Epidermal melanocyte (primary cell): ENCODE measurements around the gene ROBO1.

Source experiments
- DNase-seq: peaks from one replicate; pipeline ENCODE4 v3.0.0; 2011; ENCODE audit warnings: low spot score; ENCODE audit not compliant: insufficient read length

The ROBO1 gene

DNA sequence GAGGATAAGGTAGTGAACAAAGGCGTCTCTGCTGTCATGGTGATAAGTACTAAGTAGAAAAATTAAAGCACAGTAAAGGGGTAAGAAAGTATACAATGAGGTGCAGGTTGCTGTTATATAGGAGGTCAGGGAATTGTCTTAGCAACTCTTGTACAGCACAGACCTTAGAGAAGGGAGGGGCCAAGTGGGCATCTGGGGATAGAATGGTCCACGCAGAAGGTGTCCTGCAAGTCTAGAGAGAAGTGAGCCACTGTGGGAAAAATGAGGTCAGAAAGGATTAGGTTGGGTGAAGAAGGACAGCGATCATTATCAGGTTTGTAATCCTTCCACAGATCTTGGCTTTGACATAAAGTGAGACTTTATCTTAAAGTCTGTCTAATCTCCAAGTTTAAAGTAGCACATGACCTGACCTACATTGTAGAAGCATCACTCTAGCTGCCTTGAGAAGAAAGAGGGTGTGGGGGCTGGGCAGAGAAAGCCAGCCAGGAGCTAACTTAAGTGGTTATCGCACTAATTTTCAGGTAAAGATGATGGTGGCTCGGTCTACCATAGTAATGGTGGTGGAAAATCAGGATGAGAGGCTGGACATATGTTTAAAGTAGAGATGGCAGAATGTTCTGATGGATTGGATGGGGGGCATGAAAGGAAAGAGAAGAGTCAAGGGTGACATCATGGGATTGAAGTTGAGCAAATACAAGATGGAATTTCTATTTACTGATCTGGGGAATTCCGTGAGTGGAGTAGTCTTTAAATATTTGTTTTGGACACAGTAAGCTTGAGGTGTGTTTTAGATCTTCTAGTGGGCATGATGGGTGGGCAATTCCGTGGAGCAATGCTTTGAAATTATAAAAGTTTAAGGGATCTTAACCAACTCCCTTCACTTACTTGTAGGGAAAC, 919.2 kb downstream of the ROBO1 start:
- no peak for DNase-seq

DNA sequence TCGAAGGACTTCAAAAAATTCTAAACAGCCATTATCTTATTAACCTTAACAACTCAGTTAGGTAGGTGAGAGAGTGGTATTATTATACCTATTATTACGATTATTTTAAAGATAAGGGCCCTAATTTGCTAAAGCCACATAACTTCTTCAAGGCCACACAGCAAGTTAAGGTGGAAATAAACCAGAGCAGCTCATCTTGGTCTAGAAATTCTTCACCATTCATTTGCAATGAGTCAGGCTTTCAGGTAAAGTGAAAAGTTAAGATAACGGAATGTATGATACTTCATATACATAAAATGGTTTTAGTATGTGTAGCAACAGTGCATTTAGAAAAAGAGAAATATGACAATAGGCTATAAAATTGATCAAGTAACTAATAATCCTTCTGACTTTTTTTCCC, 920.2 kb downstream of the ROBO1 start:
- no peak for DNase-seq

- no peak for DNase-seq
These were observed 920.6 kb downstream of the ROBO1 start for GRCh38 chr3:78847203-78847602.

GRCh38 chr3:78846718-78847117, 921.1 kb downstream of the ROBO1 start:
- no peak for DNase-seq

DNA sequence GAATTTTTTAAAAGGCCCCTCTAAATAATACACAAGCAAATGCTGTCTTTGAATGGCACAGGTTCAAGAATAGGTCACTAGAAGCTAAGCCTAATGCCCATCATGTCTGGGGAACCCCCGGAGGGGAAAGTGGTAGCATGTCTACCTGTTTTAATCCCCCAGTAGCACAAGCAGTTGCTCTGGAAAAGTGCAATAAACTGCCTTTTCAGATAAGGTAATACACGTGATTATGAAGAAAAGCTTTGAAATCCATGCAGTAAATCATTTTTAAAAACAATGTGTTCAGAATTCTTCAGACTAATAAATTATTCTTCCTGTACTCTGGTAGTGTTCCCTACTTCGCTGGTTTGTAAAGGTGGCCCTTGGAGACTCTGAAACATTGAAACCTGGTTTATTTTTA, 922.2 kb downstream of the ROBO1 start:
- no peak for DNase-seq

GRCh38 chr3:78844307-78844706, 923.5 kb downstream of the ROBO1 start:
- no peak for DNase-seq

GRCh38 chr3:78839693-78840092, 928.1 kb downstream of the ROBO1 start:
- DNase-seq, result no peak

DNA sequence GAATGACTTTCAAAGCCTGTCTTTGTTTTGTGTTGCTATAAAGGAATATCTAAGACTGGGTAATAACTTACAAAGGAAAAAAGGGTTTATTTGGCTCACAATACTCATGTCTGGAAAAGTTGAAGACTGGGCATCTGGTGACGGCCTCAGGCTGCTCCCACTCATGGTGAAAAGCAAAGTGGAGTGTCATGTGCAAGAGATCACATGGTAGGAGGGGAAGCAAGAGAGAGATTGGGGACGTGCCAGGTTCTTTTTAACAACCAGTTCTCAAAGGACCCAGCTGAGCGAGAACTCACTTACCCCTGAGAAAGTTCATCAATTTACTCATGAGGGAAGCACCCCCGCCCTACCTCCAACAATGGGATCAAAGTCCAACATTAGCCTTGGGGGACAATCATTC, 929.4 kb downstream of the ROBO1 start:
- no peak for DNase-seq

DNA sequence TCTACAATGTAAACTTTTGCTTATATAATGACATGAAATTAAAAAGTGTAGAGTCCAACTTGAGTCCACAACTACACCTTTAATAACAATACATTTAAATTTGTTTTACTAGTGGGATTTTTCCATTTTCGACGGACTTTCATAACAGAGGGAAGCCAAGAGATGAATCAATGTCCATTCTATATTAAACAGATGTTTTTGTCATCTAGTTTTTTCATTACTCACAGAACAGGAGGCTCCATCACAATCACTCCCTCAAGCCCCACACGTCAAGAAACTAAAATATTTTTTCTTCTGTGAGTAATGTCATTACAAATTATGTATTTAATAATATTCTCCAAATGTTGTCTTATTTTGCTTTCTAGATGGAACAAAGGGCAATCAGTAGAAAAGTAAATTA, 932.9 kb downstream of the ROBO1 start:
- no peak for DNase-seq

GRCh38 chr3:78832785-78833204, 935.0 kb downstream of the ROBO1 start:
- DNase-seq, result no peak

DNA sequence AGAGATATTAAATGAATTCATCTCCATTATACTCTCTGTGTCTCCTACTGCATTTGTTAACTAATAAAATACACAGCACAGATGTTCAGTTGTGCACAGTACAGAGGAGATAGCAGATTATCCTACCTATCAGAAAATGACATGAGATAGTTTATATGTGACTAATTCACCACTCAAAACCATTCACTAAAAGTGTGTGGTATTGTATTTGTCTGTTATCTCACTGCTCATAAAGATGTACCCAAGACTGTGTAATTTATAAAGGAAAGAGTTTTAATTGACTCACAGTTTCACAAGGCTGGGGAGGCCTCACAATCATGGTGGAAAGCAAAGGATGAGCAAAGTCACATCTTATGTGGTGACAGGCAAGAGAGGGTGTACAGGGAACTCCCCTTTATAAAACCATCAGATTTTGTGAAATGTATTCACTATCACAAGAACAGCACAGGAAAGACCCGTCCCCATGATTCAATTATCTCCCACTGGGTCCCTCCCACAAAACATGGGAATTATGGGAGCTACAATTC, 936.3 kb downstream of the ROBO1 start:
- DNase-seq, result no peak

DNA sequence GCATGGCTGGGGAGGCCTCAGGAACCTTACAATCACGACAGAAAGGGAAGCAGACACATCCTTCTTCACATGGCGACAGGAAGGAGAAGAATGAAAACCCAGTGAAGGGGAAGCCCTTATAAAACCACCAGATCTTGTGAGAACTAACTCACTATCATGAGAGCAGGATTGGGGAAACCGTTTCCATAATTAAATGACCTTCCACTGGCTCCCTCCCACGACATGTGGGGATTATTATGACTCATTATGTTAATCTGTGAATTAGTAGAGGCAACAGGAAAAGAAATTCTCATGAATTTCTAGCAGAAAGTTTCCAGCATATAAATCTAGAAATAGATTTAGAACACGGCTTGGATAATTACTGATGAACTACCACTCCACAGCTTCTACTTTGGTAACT, 937.3 kb downstream of the ROBO1 start:
- no peak for DNase-seq

DNA sequence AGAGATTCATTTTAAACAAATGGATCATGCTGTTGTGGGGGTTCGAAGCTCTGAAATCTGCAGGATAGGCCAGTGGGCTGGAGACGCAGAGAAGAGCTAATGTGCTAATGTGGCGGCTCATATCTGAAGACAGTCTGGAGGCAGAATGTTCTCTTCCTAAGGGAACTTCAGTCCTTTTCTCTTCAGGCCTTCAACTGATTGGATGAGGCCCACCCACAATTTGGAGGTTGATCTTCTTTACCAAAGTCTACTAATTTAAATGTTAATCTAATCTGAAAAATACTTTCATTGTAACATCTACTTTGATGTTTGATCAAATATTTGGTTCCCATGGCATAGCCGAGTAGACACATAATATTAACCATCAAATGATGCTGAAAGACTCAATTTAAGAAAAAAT, 940.2 kb downstream of the ROBO1 start:
- DNase-seq, result no peak

DNA sequence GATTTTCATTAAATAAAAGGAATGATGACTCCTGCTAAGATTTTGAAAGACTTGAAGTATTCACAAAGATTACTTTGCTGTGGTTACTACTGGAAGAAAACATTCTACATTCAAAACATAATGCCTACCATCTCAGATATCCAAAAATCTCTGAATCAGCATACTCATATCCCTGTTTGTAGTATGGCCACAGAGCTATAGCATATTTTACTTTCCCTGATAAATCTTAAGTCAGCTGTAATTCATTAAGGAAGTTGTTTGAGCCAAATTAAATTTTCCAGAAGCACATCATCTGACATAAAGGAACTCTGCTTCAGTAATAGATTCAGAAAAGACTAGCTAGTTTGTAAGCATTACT, 942.0 kb downstream of the ROBO1 start:
- DNase-seq, result no peak

- no peak for DNase-seq
These were observed 942.5 kb downstream of the ROBO1 start for GRCh38 chr3:78825118-78825857.

GRCh38 chr3:78823859-78824258, 943.9 kb downstream of the ROBO1 start:
- no peak for DNase-seq

- DNase-seq, result no peak
These were observed 944.4 kb downstream of the ROBO1 start for GRCh38 chr3:78823434-78823833.

DNA sequence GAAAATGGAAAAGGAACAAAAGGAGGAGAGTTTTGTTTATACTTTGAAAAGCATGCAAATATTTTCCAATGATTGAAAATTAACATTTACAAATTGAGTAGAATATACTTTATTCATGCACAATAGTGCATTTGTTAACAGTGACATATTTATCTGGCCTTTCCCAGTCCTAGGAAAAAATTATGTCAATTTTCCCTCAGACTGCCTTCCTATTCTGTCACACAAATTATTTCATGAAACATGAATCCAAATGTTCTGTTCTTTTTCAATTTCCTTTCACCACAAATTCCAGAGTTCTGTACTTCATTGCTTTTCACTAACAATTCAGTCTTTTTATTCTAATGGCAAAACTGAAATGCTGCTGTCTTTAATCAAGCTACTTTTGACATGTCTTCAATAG, 945.1 kb downstream of the ROBO1 start:
- DNase-seq, result no peak

- DNase-seq, result no peak
These were observed 947.3 kb downstream of the ROBO1 start for GRCh38 chr3:78820542-78820941.

DNA sequence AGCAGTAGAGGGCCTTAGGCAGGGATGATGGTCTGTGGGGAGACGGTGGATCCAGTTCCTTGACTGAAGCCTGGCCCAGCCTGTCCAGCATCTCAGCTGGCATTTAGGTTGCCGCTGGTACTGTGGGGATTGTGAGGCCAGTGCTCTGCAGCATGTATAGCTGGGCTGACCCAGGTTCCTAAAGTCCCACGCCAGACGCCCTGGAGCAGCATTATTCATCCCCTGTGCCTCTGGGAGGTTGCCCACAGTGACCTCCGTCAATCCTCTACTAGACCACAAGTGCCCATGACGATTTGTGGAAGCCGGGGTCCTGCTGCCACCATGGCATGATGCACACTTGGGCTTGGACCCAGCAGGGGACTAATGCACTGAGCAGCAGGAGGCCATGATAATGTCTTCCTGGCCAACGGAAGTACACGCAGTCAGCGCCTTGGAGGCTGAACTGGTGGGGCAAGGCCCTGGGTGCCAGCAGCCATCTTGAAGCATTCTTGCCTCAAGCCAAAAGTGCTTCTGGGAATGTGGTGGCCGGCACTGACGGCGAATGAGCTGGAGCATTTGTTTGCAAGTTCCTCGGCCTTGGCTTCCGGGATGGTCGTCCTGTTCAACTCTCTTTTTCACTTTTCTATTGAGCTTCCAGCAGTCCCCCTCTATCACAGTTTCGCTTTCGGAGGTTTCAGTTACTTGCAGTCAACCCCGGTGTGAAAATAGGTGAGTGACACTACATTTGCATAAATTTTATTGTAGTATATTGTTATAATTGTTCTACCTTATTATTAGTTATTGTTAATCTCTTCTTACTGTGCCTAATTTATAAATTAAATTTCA, 949.4 kb downstream of the ROBO1 start:
- DNase-seq, result no peak

GRCh38 chr3:78814893-78815562, 952.8 kb downstream of the ROBO1 start:
- no peak for DNase-seq
